ENCODE data around the gene TNN. TPM values are rescaled to one million over a fixed set of nuclear protein-coding genes. Genes with fewer than 3 reads are reported as not detected.
"Not testable (repeated sequence)": the region's sequence is repeated elsewhere in the genome, so short reads cannot be mapped to it uniquely, and the experiment has no call there.

TNN gene
- total RNA-seq, 2 experiments from 2014 or later, result not detected

DNA sequence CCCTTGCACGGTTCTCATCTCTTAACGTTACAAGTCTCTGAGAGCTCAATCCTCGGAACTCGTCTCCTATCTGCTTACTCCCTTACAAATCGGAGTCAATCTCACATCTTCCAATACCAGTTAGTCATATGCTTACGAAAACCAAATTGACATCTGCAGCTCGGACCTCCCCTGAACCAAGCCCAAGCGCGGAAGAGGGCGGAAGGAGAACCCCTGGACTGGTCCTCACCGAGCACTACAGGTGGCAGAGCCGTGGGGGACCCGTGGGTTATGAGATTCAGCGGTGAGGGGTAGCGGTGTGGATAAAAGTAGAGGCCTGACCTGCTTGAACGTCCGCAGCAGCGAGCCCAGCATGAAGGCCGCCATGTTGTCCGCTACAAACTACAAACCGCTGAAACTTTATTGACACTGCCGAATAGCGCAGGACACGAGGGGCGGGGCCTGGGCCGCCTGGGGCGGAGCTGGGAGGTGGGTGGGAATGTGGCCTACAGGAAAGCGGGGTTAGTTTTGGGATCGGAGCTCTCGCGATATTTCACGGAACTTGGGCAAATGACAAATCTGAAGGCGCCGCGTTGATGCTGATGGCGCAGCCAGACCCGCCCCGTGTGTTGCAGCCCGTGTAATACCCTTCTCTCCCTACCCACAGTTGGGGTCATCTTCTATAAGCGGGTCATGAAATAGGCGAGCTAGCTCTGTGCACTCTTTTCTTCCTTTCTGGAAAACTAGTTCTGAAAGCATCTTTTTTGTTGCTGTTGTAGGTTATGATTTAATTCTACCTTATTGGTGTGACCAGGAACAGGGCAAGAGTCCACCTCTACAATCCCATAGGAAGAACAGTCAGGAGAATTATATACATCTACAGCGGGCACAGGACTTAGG lies 44.4 kb upstream of the TNN start, which contains the start of gene MRPS14:
Gene MRPS14, minus strand, starts transcription at position 383 of the 879 bp plus-strand sequence. Its CDS starts 17 bp downstream, at position 366.
- Mint-ChIP-seq H3K27me3 (no peaks in the 10 kb centered on the region), H3K4me3 (peak within 1 kb of the TSS; percentile 88), H3K9me3 (peaks cover 3% of the 10 kb centered on the region), H3K4me1 (ENCODE audit: low read depth) (peaks cover 34% of the 10 kb centered on the region), H3K27ac (peak within 1 kb of the TSS; percentile 94), H3K36me3 (ENCODE audit: low read depth) (peaks cover 35% of the 10 kb centered on the region)
- CTCF ChIA-PET, result interaction anchor here (0.7 to 4.5 kb wide), 8 partner anchors 9 to 224 kb away, joined by 3 to 30 read pairs (median 4); partner anchors contain the start of gene CACYBP
- Histone ChIP-seq H3K9me3 (ENCODE audit: control insufficient read depth in 1 of 2, insufficient read depth in 1 of 2, low read length in 2 of 2) (peaks cover 0 to 3% of the 10 kb centered on the region in 2 experiments), H3K27ac (ENCODE audit: low read depth in 1 of 2, low read length in 2 of 2) (peak within 1 kb of the TSS; percentile 84 to 91), H3K4me1 (ENCODE audit: insufficient read depth, low read length) (peaks cover 19% of the 10 kb centered on the region), H3K4me3 (ENCODE audit: low read length) (peak within 1 kb of the TSS; percentile 97), H3K27me3 (ENCODE audit: control insufficient read depth in 1 of 2, insufficient read depth in 2 of 2, low read length in 2 of 2) (no peaks in the 10 kb centered on the region), H3K36me3 (ENCODE audit: insufficient read depth, low read length) (peaks cover 7% of the 10 kb centered on the region)
- POLR2A ChIA-PET, result interaction anchor here (0.5 to 5.9 kb wide), 23 partner anchors 8 to 1199 kb away, joined by 3 to 268 read pairs (median 5); partner anchors contain the start of genes CACYBP, GAS5, RC3H1 and ZBTB37
- TF ChIP-seq, protein P1, sequence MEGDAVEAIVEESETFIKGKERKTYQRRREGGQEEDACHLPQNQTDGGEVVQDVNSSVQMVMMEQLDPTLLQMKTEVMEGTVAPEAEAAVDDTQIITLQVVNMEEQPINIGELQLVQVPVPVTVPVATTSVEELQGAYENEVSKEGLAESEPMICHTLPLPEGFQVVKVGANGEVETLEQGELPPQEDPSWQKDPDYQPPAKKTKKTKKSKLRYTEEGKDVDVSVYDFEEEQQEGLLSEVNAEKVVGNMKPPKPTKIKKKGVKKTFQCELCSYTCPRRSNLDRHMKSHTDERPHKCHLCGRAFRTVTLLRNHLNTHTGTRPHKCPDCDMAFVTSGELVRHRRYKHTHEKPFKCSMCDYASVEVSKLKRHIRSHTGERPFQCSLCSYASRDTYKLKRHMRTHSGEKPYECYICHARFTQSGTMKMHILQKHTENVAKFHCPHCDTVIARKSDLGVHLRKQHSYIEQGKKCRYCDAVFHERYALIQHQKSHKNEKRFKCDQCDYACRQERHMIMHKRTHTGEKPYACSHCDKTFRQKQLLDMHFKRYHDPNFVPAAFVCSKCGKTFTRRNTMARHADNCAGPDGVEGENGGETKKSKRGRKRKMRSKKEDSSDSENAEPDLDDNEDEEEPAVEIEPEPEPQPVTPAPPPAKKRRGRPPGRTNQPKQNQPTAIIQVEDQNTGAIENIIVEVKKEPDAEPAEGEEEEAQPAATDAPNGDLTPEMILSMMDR (IDR thresholded peaks at IDR 0.05), result no peak
- ATAC-seq (ENCODE audit: poor library complexity), result peak; percentile 90
- DNase-seq, result peak; percentile 96 to 99 (median 98)
- intact Hi-C loops (cut with DNase I, micrococcal nuclease), result loop anchor here (1.0 to 10.0 kb wide), 4 partner anchors 24 to 1198 kb away; partner anchors contain the start of genes CACYBP (in 1 of the 2), CENPL (in 1 of the 2), COP1 (in 1 of the 2) and DARS2 (in 1 of the 2)

DNA sequence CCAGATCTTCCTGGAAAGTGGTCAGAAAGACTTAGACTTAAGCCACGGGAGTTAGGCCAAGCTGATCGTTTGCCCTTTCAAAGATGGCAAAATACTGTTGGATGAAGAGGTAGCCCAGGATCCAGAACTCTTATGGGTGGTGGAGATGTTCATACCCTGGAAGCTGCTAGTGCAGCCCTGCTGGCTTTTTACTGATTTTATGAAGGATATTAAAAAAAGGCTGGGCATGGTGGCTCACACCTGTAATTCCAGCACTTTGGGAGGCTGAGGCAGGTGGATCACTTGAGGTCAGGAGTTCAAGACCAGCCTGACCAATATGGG lies 43.8 kb upstream of the TNN start:
- not testable (repeated sequence) for DNase-seq; H3K27me3 ChIP-seq (ENCODE audit: control insufficient read depth in 1 of 2, insufficient read depth in 2 of 2, low read length in 2 of 2); H3K27me3 Mint-ChIP-seq; H3K36me3 ChIP-seq (ENCODE audit: insufficient read depth, low read length); ATAC-seq (ENCODE audit: poor library complexity); H3K9me3 Mint-ChIP-seq; H3K9me3 ChIP-seq (ENCODE audit: control insufficient read depth in 1 of 2, insufficient read depth in 1 of 2, low read length in 2 of 2)
- ChIA-PET POLR2A (interaction anchor here (0.5 to 5.9 kb wide), 22 partner anchors 9 to 1200 kb away, joined by 3 to 268 read pairs (median 6); partner anchors contain the start of genes CACYBP, GAS5, RC3H1 and ZBTB37), CTCF (interaction anchor here (1.1 to 4.5 kb wide), 4 partner anchors 24 to 141 kb away, joined by 3 to 30 read pairs (median 12); partner anchors contain the start of gene CACYBP)
- peak overlapping the region; percentile 84 to 91 for H3K27ac ChIP-seq (ENCODE audit: low read depth in 1 of 2, low read length in 2 of 2)
- peaks cover 19% of the 10 kb centered on the region for H3K4me1 ChIP-seq (ENCODE audit: insufficient read depth, low read length)
- peaks cover 34% of the 10 kb centered on the region for H3K4me1 Mint-ChIP-seq (ENCODE audit: low read depth)
- H3K27ac Mint-ChIP-seq, result peak overlapping the region; percentile 94
- H3K36me3 Mint-ChIP-seq (ENCODE audit: low read depth), result peaks cover 30% of the 10 kb centered on the region
- H3K4me3 ChIP-seq (ENCODE audit: low read length), result peak overlapping the region; percentile 97
- intact Hi-C loops (cut with DNase I, micrococcal nuclease), result loop anchor here (1.0 to 10.0 kb wide), 4 partner anchors 25 to 1199 kb away; partner anchors contain the start of genes CACYBP (in 1 of the 2), CENPL (in 1 of the 2), COP1 (in 1 of the 2) and DARS2 (in 1 of the 2)
- H3K4me3 Mint-ChIP-seq, result peak overlapping the region; percentile 88

DNA sequence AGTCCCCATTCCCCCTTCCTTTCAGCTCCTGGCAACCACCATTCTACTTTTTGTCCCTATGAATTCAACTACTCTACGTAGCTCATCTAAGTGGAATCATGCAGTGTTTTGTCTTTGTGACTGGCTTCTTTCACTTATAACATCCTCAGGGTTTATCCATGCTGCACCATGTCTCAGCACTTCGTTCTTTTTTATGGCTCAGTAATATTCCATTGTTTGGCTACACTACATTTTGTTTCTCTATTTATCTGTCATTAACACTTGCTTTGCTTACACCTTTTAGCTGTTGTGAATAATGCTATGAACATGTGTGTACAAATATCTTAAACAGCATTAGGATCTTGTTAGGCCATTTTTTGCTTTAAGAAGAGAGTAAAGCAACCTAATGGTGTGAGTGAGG lies 42.9 kb upstream of the TNN start:
- Histone ChIP-seq H3K27ac (ENCODE audit: low read depth in 1 of 2, low read length in 2 of 2) (no peak overlapping the region), H3K9me3 (ENCODE audit: control insufficient read depth in 1 of 2, insufficient read depth in 1 of 2, low read length in 2 of 2) (peaks cover 0 to 3% of the 10 kb centered on the region in 2 experiments), H3K27me3 (ENCODE audit: control insufficient read depth in 1 of 2, insufficient read depth in 2 of 2, low read length in 2 of 2) (no peaks in the 10 kb centered on the region), H3K36me3 (ENCODE audit: insufficient read depth, low read length) (peaks cover 4% of the 10 kb centered on the region), H3K4me1 (ENCODE audit: insufficient read depth, low read length) (peaks cover 22% of the 10 kb centered on the region), H3K4me3 (ENCODE audit: low read length) (no peak overlapping the region)
- no peaks in the 10 kb centered on the region for H3K27me3 Mint-ChIP-seq
- H3K4me1 Mint-ChIP-seq (ENCODE audit: low read depth), result peaks cover 40% of the 10 kb centered on the region
- peaks cover 3% of the 10 kb centered on the region for H3K9me3 Mint-ChIP-seq
- ChIA-PET CTCF (interaction anchor here (1.6 to 3.3 kb wide), 2 partner anchors 101 to 141 kb away, joined by 3 to 20 read pairs; no protein-coding TSS in a partner anchor), POLR2A (interaction anchor here (1.0 to 5.9 kb wide), 3 partner anchors 25 to 225 kb away, joined by 3 to 268 read pairs (median 16); partner anchors contain the start of gene CACYBP)
- peak overlapping the region; percentile 88 for H3K4me3 Mint-ChIP-seq
- DNase-seq (no peak), ATAC-seq (ENCODE audit: poor library complexity) (no peak)
- TF ChIP-seq, protein P1 (IDR thresholded peaks at IDR 0.05), result no peak
- intact Hi-C loops (cut with DNase I, micrococcal nuclease), result loop anchor here in 1 of 2 experiments (10.0 kb wide), 3 partner anchors 1000 to 1200 kb away; partner anchors contain the start of genes CENPL, COP1, DARS2 and RC3H1
- peaks cover 24% of the 10 kb centered on the region for H3K36me3 Mint-ChIP-seq (ENCODE audit: low read depth)
- H3K27ac Mint-ChIP-seq, result peak overlapping the region; percentile 94
